Measurements from ENCODE around the gene ABI3.
"Not testable (repeated sequence)": the region's sequence is repeated elsewhere in the genome, so short reads cannot be mapped to it uniquely, and the experiment has no call there.

ABI3 gene

GRCh38 chr17:49210158-49211029 is at the start of gene ABI3, which contains the start of gene GNGT2:
TSS of gene ABI3 (plus strand) at chr17:49210707. CDS start at chr17:49210725, 18 bp downstream.
TSS of gene GNGT2 (minus strand) at chr17:49210574. CDS start at chr17:49207422, 3,152 bp downstream.
- DNase-seq = peak; percentile 55

- no peak for DNase-seq
These were observed 47.6 kb upstream of the ABI3 start for GRCh38 chr17:49162866-49163265.

GRCh38 chr17:49165143-49165542 is 45.4 kb upstream of the ABI3 start:
- no peak for DNase-seq

GRCh38 chr17:49168706-49169105 is 41.8 kb upstream of the ABI3 start:
- DNase-seq = no peak

GRCh38 chr17:49170216-49170615 is 40.3 kb upstream of the ABI3 start:
- DNase-seq = no peak

GRCh38 chr17:49170711-49171110 is 39.8 kb upstream of the ABI3 start:
- DNase-seq = not testable (repeated sequence)

- DNase-seq = not testable (repeated sequence)
These were observed 34.5 kb upstream of the ABI3 start for GRCh38 chr17:49175978-49176377.

GRCh38 chr17:49180303-49180702 is 30.2 kb upstream of the ABI3 start:
- peak; percentile 65 for DNase-seq

GRCh38 chr17:49180998-49181635 is 29.4 kb upstream of the ABI3 start:
- DNase-seq = no peak

- no peak for DNase-seq
These were observed 27.2 kb upstream of the ABI3 start for GRCh38 chr17:49183341-49183740.

- DNase-seq = no peak
These were observed 26.7 kb upstream of the ABI3 start for GRCh38 chr17:49183801-49184200.

GRCh38 chr17:49184522-49184921 is 26.0 kb upstream of the ABI3 start:
- not testable (repeated sequence) for DNase-seq

GRCh38 chr17:49185381-49185780 is 25.1 kb upstream of the ABI3 start:
- DNase-seq = not testable (repeated sequence)

- DNase-seq = no peak
These were observed 23.2 kb upstream of the ABI3 start for GRCh38 chr17:49187301-49187700.

GRCh38 chr17:49190932-49191331 is 19.6 kb upstream of the ABI3 start:
- DNase-seq = no peak

- no peak for DNase-seq
These were observed 19.0 kb upstream of the ABI3 start for GRCh38 chr17:49191409-49191916.

GRCh38 chr17:49191917-49192741 is 18.4 kb upstream of the ABI3 start:
- peak; percentile 94 for DNase-seq

- DNase-seq = no peak
These were observed 16.8 kb upstream of the ABI3 start for GRCh38 chr17:49193513-49194296.

- DNase-seq = no peak
These were observed 16.3 kb upstream of the ABI3 start for GRCh38 chr17:49194297-49194607.

GRCh38 chr17:49195751-49196150 is 14.8 kb upstream of the ABI3 start:
- DNase-seq = no peak

GRCh38 chr17:49196520-49196919 is 14.0 kb upstream of the ABI3 start:
- no peak for DNase-seq

GRCh38 chr17:49197346-49197998 is 13.0 kb upstream of the ABI3 start:
- no peak for DNase-seq
